Stimulated activated naive CD8-positive, alpha-beta T cell treated with anti-CD3 and anti-CD28 coated beads, Interleukin-15, amount 100 ng/mL, for 72 hours (primary cell): ENCODE data around the gene UBAC2.
A peak's percentile ranks its signal among the peaks of the same experiment; 100 is the strongest.
"Not testable (repeated sequence)": the region's sequence is repeated elsewhere in the genome, so short reads cannot be mapped to it uniquely, and the experiment has no call there.

ENCODE experiments used
- ATAC-seq: fragments of 150-1000 bp; cut with Tn5 transposase; 2 replicates; pipeline ENCODE4 v1.10.0; 2021; ENCODE audit warnings: mild to moderate bottlenecking, moderate library complexity
- DNase-seq, 2 donors: peaks; one replicate each; pipeline ENCODE4 v3.0.0; 2021 to 2022
- H3K27ac Mint-ChIP-seq, 2 donors: one replicate each; pipeline ENCODE4 v1.8.0; 2022; ENCODE audit warnings: mild to moderate bottlenecking in 2 of 2, mixed read lengths in 2 of 2, moderate library complexity in 2 of 2
- H3K27me3 Mint-ChIP-seq: one replicate; pipeline ENCODE4 v1.8.0; 2022; ENCODE audit warnings: mixed read lengths
- H3K4me1 Mint-ChIP-seq: one replicate; pipeline ENCODE4 v1.8.0; 2022; ENCODE audit warnings: mild to moderate bottlenecking, mixed read lengths
- H3K4me3 Mint-ChIP-seq, 2 donors: one replicate each; pipeline ENCODE4 v1.8.0; 2022; ENCODE audit warnings: mild to moderate bottlenecking in 2 of 2, mixed read lengths in 2 of 2, moderate library complexity in 1 of 2
- H3K9me3 Mint-ChIP-seq, 2 donors: one replicate each; pipeline ENCODE4 v1.8.0; 2022; ENCODE audit warnings: mixed read lengths in 2 of 2

The UBAC2 gene

GRCh38 chr13:99230991-99231390, 30.3 kb downstream of the UBAC2 start:
- H3K4me3 Mint-ChIP-seq, result no peak overlapping the region
- H3K27ac Mint-ChIP-seq, result peak overlapping the region in 1 of 2 donors; percentile 21
- DNase-seq, result no peak
- ATAC-seq, result no peak
- H3K27me3 Mint-ChIP-seq, result no peaks in the 10 kb centered on the region
- H3K9me3 Mint-ChIP-seq, result no peaks in the 10 kb centered on the region
- peaks cover 89% of the 10 kb centered on the region for H3K4me1 Mint-ChIP-seq

DNA sequence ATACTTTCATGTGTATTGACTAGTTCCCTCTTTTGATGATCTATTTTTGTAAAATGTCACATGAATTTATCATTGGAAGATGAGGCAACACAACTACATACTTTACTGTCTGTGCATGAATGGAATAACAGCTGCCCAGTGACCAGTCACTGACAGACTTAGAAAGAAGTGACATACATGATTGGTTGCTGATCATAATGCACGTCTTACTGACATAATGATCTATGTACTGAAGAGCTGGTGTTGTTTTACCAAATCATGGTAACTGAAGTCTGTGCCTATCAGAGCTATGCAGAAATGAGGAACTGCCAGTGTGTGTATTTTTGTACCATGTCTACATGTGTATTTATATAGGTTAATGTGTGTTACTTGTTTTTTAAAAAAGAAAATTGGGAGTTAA, 31.1 kb downstream of the UBAC2 start:
- Mint-ChIP-seq H3K27me3 (no peaks in the 10 kb centered on the region), H3K9me3 (no peaks in the 10 kb centered on the region), H3K27ac (peak overlapping the region; percentile 49 to 66), H3K4me1 (peaks cover 89% of the 10 kb centered on the region), H3K4me3 (peak overlapping the region; percentile 9 to 33)
- ATAC-seq (no peak), DNase-seq (no peak)

DNA sequence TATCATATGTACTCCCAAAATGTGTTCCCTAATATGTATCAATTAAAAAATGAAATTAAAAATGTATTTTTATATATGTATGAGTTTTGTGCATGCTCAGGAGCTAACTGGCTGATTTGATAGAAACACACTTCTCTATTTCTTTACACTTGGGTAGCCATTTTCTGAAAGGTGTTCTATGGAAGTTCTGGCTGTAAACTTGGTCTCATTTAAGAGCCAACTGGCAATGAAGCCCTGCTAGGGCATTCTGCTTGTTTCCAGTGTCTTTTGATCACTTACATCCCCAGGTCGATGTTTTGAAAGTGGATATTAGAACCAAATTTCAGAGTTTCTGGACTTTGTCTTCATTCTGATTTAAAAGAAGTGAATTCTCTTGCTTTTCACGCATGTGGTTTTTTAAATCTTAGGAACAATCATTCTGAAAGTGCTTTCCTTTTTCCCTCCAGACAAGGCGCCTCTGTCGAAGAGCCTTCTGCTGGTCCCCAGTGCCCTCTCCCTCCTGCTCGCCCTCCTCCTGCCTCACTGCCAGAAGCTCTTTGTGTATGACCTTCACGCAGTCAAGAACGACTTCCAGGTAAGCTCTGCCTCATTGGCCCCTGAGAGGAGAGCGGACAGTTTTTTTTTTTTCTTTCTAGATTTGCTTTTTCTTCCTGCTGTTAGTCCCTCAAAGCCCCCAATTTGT, 37.5 kb downstream of the UBAC2 start:
- peaks cover 76% of the 10 kb centered on the region for H3K4me1 Mint-ChIP-seq
- H3K27me3 Mint-ChIP-seq, result no peaks in the 10 kb centered on the region
- H3K9me3 Mint-ChIP-seq, result no peaks in the 10 kb centered on the region
- DNase-seq, result peak in 1 of 2 donors; percentile 37
- H3K4me3 Mint-ChIP-seq, result peak overlapping the region; percentile 78 to 83
- peak overlapping the region; percentile 93 for H3K27ac Mint-ChIP-seq
- ATAC-seq, result peak; percentile 86

DNA sequence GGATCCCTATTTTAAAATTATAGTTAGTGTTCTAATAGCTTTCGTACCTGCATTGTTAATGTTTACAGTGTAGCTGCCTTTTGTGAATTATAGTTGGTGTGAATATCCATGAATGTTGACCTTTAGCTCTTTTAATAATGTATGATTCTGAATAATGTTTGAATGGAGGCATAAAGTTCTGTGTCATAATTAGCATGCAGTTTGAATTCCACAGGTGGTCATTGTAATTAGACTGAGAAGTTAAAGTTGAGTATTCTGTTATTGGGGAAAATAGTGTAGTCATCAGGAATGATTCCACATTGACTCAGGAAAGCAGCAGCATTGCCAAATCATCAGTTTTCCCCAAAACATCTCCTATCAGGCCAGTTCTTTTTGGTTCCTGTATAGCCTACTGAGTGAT, 45.4 kb downstream of the UBAC2 start:
- Mint-ChIP-seq H3K4me3 (no peak overlapping the region), H3K9me3 (no peaks in the 10 kb centered on the region)
- no peak for ATAC-seq

GRCh38 chr13:99249178-99249577, 48.5 kb downstream of the UBAC2 start:
- not testable (repeated sequence) for H3K27me3 Mint-ChIP-seq, ATAC-seq, H3K27ac Mint-ChIP-seq, H3K4me3 Mint-ChIP-seq, DNase-seq, H3K9me3 Mint-ChIP-seq
- H3K4me1 Mint-ChIP-seq, result peaks cover 47% of the 10 kb centered on the region

More for the DNA sequence above, 45.4 kb downstream of the UBAC2 start:
- peaks cover 31% of the 10 kb centered on the region for H3K4me1 Mint-ChIP-seq
- DNase-seq, result no peak
- no peaks in the 10 kb centered on the region for H3K27me3 Mint-ChIP-seq
- no peak overlapping the region for H3K27ac Mint-ChIP-seq

DNA sequence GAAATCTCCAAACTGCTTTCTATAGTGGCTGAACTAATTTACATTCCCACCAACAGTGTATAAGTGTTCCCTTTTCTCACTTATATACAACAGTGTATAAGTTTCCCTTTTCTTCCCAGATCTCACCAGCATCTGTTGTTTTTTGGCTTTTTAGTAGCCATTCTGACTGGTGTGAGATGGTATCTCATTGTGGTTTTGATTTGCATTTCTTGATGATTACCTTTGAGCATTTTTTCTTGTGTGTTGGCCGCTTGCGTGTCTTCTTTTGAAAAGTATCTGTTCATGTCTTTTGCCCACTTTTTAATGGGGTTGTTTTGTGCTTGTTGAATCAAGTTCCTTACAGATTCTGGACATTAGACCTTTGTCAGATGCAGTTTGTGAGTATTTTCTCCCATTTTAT, 49.0 kb downstream of the UBAC2 start:
- H3K27me3 Mint-ChIP-seq, H3K4me3 Mint-ChIP-seq, ATAC-seq, DNase-seq, H3K27ac Mint-ChIP-seq, H3K9me3 Mint-ChIP-seq: not testable (repeated sequence)
- peaks cover 49% of the 10 kb centered on the region for H3K4me1 Mint-ChIP-seq

- H3K4me1 Mint-ChIP-seq, result peaks cover 59% of the 10 kb centered on the region
- peak; percentile 46 for ATAC-seq
- peak overlapping the region in 1 of 2 donors; percentile 87 for H3K27ac Mint-ChIP-seq
- H3K4me3 Mint-ChIP-seq, result peak overlapping the region in 1 of 2 donors; percentile 30
- no peaks in the 10 kb centered on the region for H3K27me3 Mint-ChIP-seq
- DNase-seq, result no peak
- no peaks in the 10 kb centered on the region for H3K9me3 Mint-ChIP-seq
These were observed 50.5 kb downstream of the UBAC2 start for GRCh38 chr13:99250982-99251825.

- DNase-seq (no peak), ATAC-seq (no peak)
- Mint-ChIP-seq H3K27ac (no peak overlapping the region), H3K9me3 (no peaks in the 10 kb centered on the region), H3K4me1 (peaks cover 59% of the 10 kb centered on the region), H3K4me3 (peak overlapping the region in 1 of 2 donors; percentile 39), H3K27me3 (no peaks in the 10 kb centered on the region)
These were observed 51.3 kb downstream of the UBAC2 start for GRCh38 chr13:99251921-99252320.

DNA sequence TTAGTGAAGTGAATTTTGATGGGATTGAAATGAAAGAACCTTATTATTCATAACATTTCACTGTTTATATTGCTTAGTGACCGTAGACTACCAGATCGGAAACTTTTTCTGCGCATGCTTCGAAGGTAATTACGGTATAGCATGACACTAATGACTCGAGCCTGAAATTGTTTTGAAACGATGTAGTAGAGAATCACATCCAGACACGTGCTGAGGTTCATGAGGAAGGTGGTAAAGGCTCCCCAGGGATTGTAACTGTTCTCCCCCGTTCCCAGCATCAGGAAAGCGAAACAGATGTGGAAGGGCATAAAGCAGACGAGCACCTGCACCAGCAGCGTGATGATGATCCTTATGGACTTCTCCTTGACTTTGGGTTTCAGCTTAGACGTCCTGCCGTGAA, 54.2 kb downstream of the UBAC2 start:
- Mint-ChIP-seq H3K27me3 (no peaks in the 10 kb centered on the region), H3K4me3 (peak overlapping the region; percentile 77 to 88), H3K4me1 (peaks cover 64% of the 10 kb centered on the region), H3K27ac (peak overlapping the region; percentile 80 to 87), H3K9me3 (no peaks in the 10 kb centered on the region)
- no peak for ATAC-seq
- no peak for DNase-seq

GRCh38 chr13:99255271-99255670, 54.6 kb downstream of the UBAC2 start:
- ATAC-seq (no peak), DNase-seq (no peak)
- H3K27ac Mint-ChIP-seq, result peak overlapping the region; percentile 80 to 87
- H3K4me1 Mint-ChIP-seq, result peaks cover 64% of the 10 kb centered on the region
- no peaks in the 10 kb centered on the region for H3K9me3 Mint-ChIP-seq
- no peaks in the 10 kb centered on the region for H3K27me3 Mint-ChIP-seq
- peak overlapping the region; percentile 77 to 88 for H3K4me3 Mint-ChIP-seq

DNA sequence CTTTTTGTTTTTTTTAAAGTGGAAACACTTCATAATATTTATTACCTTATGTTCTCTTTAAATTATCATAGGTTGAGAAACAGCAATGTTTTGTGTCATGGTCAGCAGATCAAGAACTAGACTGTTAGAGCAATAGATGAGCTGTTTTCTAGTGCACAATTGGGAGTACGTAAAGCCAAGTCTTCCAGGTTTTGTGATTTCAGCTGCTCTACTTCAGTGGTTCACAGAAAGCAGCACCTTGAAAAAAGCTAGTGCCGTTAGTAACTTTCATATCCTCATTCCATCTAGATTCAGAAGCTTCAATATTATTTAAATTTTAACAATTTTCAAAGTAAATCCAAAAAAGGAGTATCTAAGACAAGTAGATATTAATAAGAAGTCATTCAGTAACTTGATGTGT, 55.6 kb downstream of the UBAC2 start:
- Mint-ChIP-seq H3K4me1 (peaks cover 64% of the 10 kb centered on the region), H3K4me3 (peak overlapping the region; percentile 77 to 88), H3K27me3 (no peaks in the 10 kb centered on the region), H3K9me3 (no peaks in the 10 kb centered on the region), H3K27ac (peak overlapping the region; percentile 94 to 97)
- DNase-seq (no peak), ATAC-seq (no peak)

GRCh38 chr13:99256709-99257108, 56.1 kb downstream of the UBAC2 start:
- DNase-seq (no peak), ATAC-seq (peak; percentile 41)
- H3K4me3 Mint-ChIP-seq, result peak overlapping the region; percentile 77 to 88
- no peaks in the 10 kb centered on the region for H3K9me3 Mint-ChIP-seq
- peaks cover 64% of the 10 kb centered on the region for H3K4me1 Mint-ChIP-seq
- H3K27me3 Mint-ChIP-seq, result no peaks in the 10 kb centered on the region
- peak overlapping the region; percentile 94 to 97 for H3K27ac Mint-ChIP-seq

- ATAC-seq (no peak), DNase-seq (no peak)
- Mint-ChIP-seq H3K27ac (peak overlapping the region; percentile 19 to 97), H3K27me3 (no peaks in the 10 kb centered on the region), H3K9me3 (no peaks in the 10 kb centered on the region), H3K4me3 (peak overlapping the region; percentile 77 to 88), H3K4me1 (peaks cover 64% of the 10 kb centered on the region)
These were observed 56.6 kb downstream of the UBAC2 start for GRCh38 chr13:99257291-99257690.

GRCh38 chr13:99258210-99258860, 57.7 kb downstream of the UBAC2 start, which contains the start of gene GPR18:
Gene GPR18 (minus strand): TSS chr13:99258379. CDS start chr13:99255872, 2,507 bp downstream.
- DNase-seq, result no peak
- peak within 1 kb of the TSS; percentile 97 for H3K27ac Mint-ChIP-seq
- H3K9me3 Mint-ChIP-seq, result no peaks in the 10 kb centered on the region
- ATAC-seq, result peak; percentile 90
- peak within 1 kb of the TSS; percentile 91 to 93 for H3K4me3 Mint-ChIP-seq
- no peaks in the 10 kb centered on the region for H3K27me3 Mint-ChIP-seq
- peaks cover 70% of the 10 kb centered on the region for H3K4me1 Mint-ChIP-seq

- Mint-ChIP-seq H3K4me1 (peaks cover 70% of the 10 kb centered on the region), H3K27ac (peak overlapping the region; percentile 93 to 95), H3K4me3 (peak overlapping the region; percentile 91 to 93), H3K27me3 (no peaks in the 10 kb centered on the region), H3K9me3 (no peaks in the 10 kb centered on the region)
- ATAC-seq, result peak; percentile 53
- DNase-seq, result no peak
These were observed 58.3 kb downstream of the UBAC2 start for GRCh38 chr13:99258946-99259345.
